SK-N-SH (cell line): Measurements from ENCODE around the gene SLC6A17. TPM values are rescaled to one million over a fixed set of nuclear protein-coding genes. Genes with fewer than 3 reads are reported as not detected.

Source experiments
- CTCF ChIA-PET: fragments of 300-600, 350-600 bp; formaldehyde crosslinking; extraction: SDS; loops from one replicate; lab custom pipeline; 2021; lab: Yijun Ruan, JAX
- POLR2A ChIA-PET: fragments of 350-600 bp; sonication (Branson Sonifier 250); formaldehyde crosslinking; extraction: SDS; loops from one replicate; lab custom pipeline; 2020; ENCODE audit warnings: antibody characterized with exemption, inconsistent platforms; lab: Yijun Ruan, JAX
- DNase-seq: peaks from one replicate; pipeline ENCODE4 v3.0.0; 2012
- H2AFZ ChIP-seq: fragments of 200-600 bp; sonication (generic); 2 replicates; pipeline ENCODE4 v1.8.1; 2016; ENCODE audit warnings: antibody characterized with exemption, mild to moderate bottlenecking, low read depth
- H3F3A ChIP-seq: fragments of 200-600 bp; sonication (generic); replicated peaks from 2 replicates; pipeline ENCODE3; 2016; ENCODE audit warnings: antibody characterized with exemption, mild to moderate bottlenecking; ENCODE audit not compliant: insufficient read depth
- H3K27ac ChIP-seq, 2 experiments: fragments of 200-500 bp in 1 of 2; fragments of 200-600 bp in 1 of 2; sonication (Bioruptor generic) in 1 of 2; sonication (generic), shearing (Covaris generic) in 1 of 2; 2 replicates each; pipeline versions ENCODE4 v1.5.1 to v1.6.1; 2014 to 2016; ENCODE audit warnings: low read depth in 2 of 2, inconsistent platforms in 1 of 2, low read length in 1 of 2, mild to moderate bottlenecking in 1 of 2, mixed read lengths in 1 of 2
- H3K27me3 ChIP-seq: fragments of 200-600 bp; sonication (generic), shearing (Covaris generic); 2 replicates; pipeline ENCODE4 v1.6.1; 2016; ENCODE audit warnings: mixed run types; ENCODE audit not compliant: insufficient read depth
- H3K36me3 ChIP-seq, 2 experiments: fragments of 200-500 bp in 1 of 2; fragments of 200-600 bp in 1 of 2; sonication (Bioruptor generic) in 1 of 2; sonication (generic) in 1 of 2; replicated peaks in 1 of 2; 2 replicates each; pipeline versions ENCODE3 to v1.5.1; 2014 to 2016; ENCODE audit warnings: low read length in 1 of 2, mild to moderate bottlenecking in 1 of 2; ENCODE audit not compliant: insufficient read depth in 2 of 2, control insufficient read depth in 1 of 2
- H3K4me1 ChIP-seq, 2 experiments: fragments of 200-500 bp in 1 of 2; fragments of 200-600 bp in 1 of 2; sonication (Bioruptor generic) in 1 of 2; sonication (generic), shearing (Covaris generic) in 1 of 2; 2 replicates each; pipeline versions ENCODE4 v1.5.1 to v1.6.1; 2014 to 2016; ENCODE audit warnings: low read depth in 1 of 2, low read length in 1 of 2, mixed run types in 1 of 2; ENCODE audit not compliant: insufficient read depth in 2 of 2, control insufficient read depth in 1 of 2
- H3K4me2 ChIP-seq: fragments of 200-600 bp; sonication (generic), shearing (Covaris generic); 2 replicates; pipeline ENCODE4 v1.6.1; 2017; ENCODE audit warnings: mixed run types
- H3K4me3 ChIP-seq, 2 experiments: fragments of 200-500 bp in 1 of 2; fragments of 200-600 bp in 1 of 2; sonication (Bioruptor generic) in 1 of 2; sonication (generic), shearing (Covaris generic) in 1 of 2; 2 replicates each; pipeline versions ENCODE4 v1.5.1 to v1.8.1; 2014 to 2016; ENCODE audit warnings: low read depth in 2 of 2, inconsistent platforms in 1 of 2, low read length in 1 of 2, mild to moderate bottlenecking in 1 of 2, mixed read lengths in 1 of 2, moderate library complexity in 1 of 2
- H3K79me2 ChIP-seq: fragments of 200-600 bp; sonication (generic); 2 replicates; pipeline ENCODE4 v1.8.1; 2017; ENCODE audit warnings: mild to moderate bottlenecking; ENCODE audit not compliant: insufficient read depth
- H3K9ac ChIP-seq: fragments of 200-600 bp; sonication (generic); 2 replicates; pipeline ENCODE4 v1.6.1; 2017; ENCODE audit warnings: mixed run types
- H3K9me2 ChIP-seq: fragments of 200-600 bp; sonication (generic); 2 replicates; pipeline ENCODE4 v1.6.1; 2017; ENCODE audit warnings: mixed run types
- H3K9me3 ChIP-seq: fragments of 200-600 bp; sonication (generic); 2 replicates; pipeline ENCODE4 v1.6.1; 2017; ENCODE audit warnings: mixed run types, mild to moderate bottlenecking, moderate library complexity
- H4K20me1 ChIP-seq: fragments of 200-600 bp; sonication (generic); 2 replicates; pipeline ENCODE4 v1.6.1; 2017; ENCODE audit warnings: mild to moderate bottlenecking, mixed run types; ENCODE audit not compliant: insufficient read depth
- ELF1 ChIP-seq: IDR thresholded peaks from 2 replicates; pipeline ENCODE4 v1.4.0; 2012
- EP300 ChIP-seq, 2 experiments: IDR thresholded peaks; 2 replicates each; pipeline versions ENCODE4 v1.4.0 to v1.6.1; 2012; ENCODE audit warnings: borderline replicate concordance in 1 of 2, low read depth in 1 of 2, low read length in 1 of 2
- EZH2phosphoT487 ChIP-seq: fragments of 200-600 bp; sonication (generic); IDR thresholded peaks from 2 replicates; pipeline ENCODE4 v1.6.1; 2017; ENCODE audit warnings: low read depth, mixed run types, mild to moderate bottlenecking, antibody characterized with exemption, moderate library complexity, borderline replicate concordance
- FOXJ3 ChIP-seq: sonication (generic); formaldehyde crosslinking; IDR thresholded peaks from 2 replicates; pipeline ENCODE4 v1.5.1; 2020; ENCODE audit warnings: mild to moderate bottlenecking, missing genetic modification reagents
- GABPA ChIP-seq: IDR thresholded peaks from 2 replicates; pipeline ENCODE4 v1.4.0; 2012; ENCODE audit warnings: low read depth, mild to moderate bottlenecking
- GATA2 ChIP-seq: sonication (generic); formaldehyde crosslinking; IDR thresholded peaks from 2 replicates; pipeline ENCODE4 v1.5.0; 2020; ENCODE audit warnings: mild to moderate bottlenecking, missing genetic modification reagents
- JUND ChIP-seq: IDR thresholded peaks from 2 replicates; pipeline ENCODE4 v1.4.0; 2012
- MEF2A ChIP-seq: IDR thresholded peaks from 2 replicates; pipeline ENCODE4 v1.4.0; 2012; ENCODE audit warnings: low read depth, borderline replicate concordance
- NFIC ChIP-seq: IDR thresholded peaks from 2 replicates; pipeline ENCODE4 v1.4.0; 2012; ENCODE audit warnings: borderline replicate concordance
- POLR2AphosphoS5 ChIP-seq: IDR thresholded peaks from 2 replicates; pipeline ENCODE4 v1.6.1; 2012; ENCODE audit warnings: low read depth, low read length
- RAD21 ChIP-seq: IDR thresholded peaks from 2 replicates; pipeline ENCODE4 v1.6.1; 2012; ENCODE audit warnings: mild to moderate bottlenecking, low read length
- RCOR1 ChIP-seq: fragments of 150-350 bp; IDR thresholded peaks from 2 replicates; pipeline ENCODE4 v1.6.1; 2017; ENCODE audit warnings: antibody characterized with exemption, low read length
- RXRA ChIP-seq: IDR thresholded peaks from 2 replicates; pipeline ENCODE4 v1.4.0; 2012; ENCODE audit warnings: low read depth, mild to moderate bottlenecking, borderline replicate concordance
- SMC3 ChIP-seq: IDR thresholded peaks from 2 replicates; pipeline ENCODE4 v1.6.1; 2012; ENCODE audit warnings: low read depth, low read length, improper control_type of control experiment
- TCF12 ChIP-seq: IDR thresholded peaks from 2 replicates; pipeline ENCODE4 v1.4.0; 2012
- TEAD4 ChIP-seq: IDR thresholded peaks from 2 replicates; pipeline ENCODE4 v1.4.0; 2012; ENCODE audit warnings: mild to moderate bottlenecking, borderline replicate concordance; ENCODE audit not compliant: insufficient read depth
- WGBS: methylation state at CpG from one replicate; pipeline ENCODE4 v1.1.6; 2017; ENCODE audit warnings: low lambda C conversion rate; 5-methylcytosine and 5-hydroxymethylcytosine counted together
- polyA plus RNA-seq, 3 experiments: library from polyadenylated mRNA; depleted of rRNA; stranded (reverse); fragments of >200 nt; gene quantifications; 2 replicates each; pipeline ENCODE4 v1.2.3, GENCODE V29; 2012
- TF ChIP-seq, protein P1 (sequence below): fragments of 150-350 bp; IDR thresholded peaks from 2 replicates; pipeline ENCODE4 v1.6.1; 2017; ENCODE audit warnings: antibody characterized with exemption, low read length, low read depth, borderline replicate concordance
- TF ChIP-seq, protein P2 (sequence below): IDR thresholded peaks from 2 replicates; pipeline ENCODE4 v1.6.1; 2012; ENCODE audit warnings: mild to moderate bottlenecking, low read depth, low read length, moderate library complexity
- TF ChIP-seq, protein P3 (sequence below): IDR thresholded peaks from 2 replicates; pipeline ENCODE4 v1.4.0; 2012; ENCODE audit warnings: low read depth
- TF ChIP-seq, protein P4 (sequence below): IDR thresholded peaks from 2 replicates; pipeline ENCODE4 v1.4.0; 2012; ENCODE audit warnings: low read depth, borderline replicate concordance
- TF ChIP-seq, protein P5 (sequence below): IDR thresholded peaks from 2 replicates; pipeline ENCODE4 v1.4.0; 2012; ENCODE audit warnings: low read depth, borderline replicate concordance
- TF ChIP-seq, protein P6 (sequence below): fragments of 150-350 bp; IDR thresholded peaks from 2 replicates; pipeline ENCODE4 v1.6.1; 2016; ENCODE audit warnings: mild to moderate bottlenecking, low read depth, low read length

Gene SLC6A17
- polyA plus RNA-seq, 1 of the 3 experiments (the other 2 are of a cell fraction): 0.67 TPM

DNA sequence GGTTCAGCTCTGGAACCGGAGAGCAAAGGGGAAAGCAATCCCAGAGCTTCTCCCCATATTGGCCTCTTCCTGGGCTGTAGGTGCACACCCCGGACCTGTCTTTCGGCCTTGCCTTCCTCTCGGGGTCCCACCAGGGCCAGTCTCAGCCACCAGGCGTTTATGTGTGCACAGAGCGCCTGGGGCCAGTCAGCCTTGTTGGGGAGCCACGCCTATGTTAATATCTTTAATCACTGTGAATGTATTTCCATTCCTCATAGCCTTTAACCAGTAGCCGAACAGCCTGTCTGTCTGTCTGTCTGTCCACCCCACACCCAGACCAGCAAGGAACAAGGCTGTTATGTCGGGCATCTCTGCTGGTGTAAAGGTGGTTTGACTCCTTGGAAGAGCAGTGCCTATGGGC is 78.6 kb downstream of the SLC6A17 start (continued):
- no peak for TF ChIP-seq TEAD4
- no peak for TF ChIP-seq RXRA
- TF ChIP-seq POLR2AphosphoS5: no peak

DNA sequence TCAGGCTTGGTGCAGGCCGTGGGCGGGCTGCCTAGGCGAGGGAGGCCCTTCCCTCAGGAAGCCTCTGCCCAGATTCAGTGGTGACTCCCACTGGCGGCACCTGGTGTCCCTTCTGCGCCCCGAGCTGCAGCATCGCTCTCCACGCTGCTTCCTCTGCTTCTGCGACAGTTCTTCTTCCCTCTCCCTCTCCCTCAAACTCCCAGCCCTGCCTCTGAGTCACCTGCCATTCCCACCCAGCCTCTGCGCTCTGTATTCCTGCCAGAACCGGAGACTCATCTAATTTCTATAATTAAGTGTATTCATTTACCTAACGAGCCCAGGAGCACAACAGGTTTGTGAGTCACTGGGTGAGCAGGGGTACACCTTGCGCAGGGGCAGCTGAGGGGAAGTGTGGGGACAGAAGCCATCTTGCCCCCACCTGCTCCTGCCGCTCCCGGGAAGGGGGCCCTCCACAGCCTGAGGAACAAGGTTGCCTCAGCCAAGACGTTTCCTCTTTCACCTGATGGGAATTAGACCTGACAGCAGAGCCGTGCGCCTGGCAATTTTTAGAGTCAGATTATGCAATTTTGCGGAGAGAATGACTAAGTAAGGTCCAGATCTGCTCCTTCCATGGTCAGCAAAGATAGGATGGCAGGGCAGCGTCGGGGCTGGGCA is 79.2 kb downstream of the SLC6A17 start:
- H3K36me3 ChIP-seq: no peaks in the 10 kb centered on the region
- no peak overlapping the region for H2AFZ ChIP-seq
- no peaks in the 10 kb centered on the region for H3K9me2 ChIP-seq
- no peaks in the 10 kb centered on the region for H3K79me2 ChIP-seq
- no peak overlapping the region for H3K4me3 ChIP-seq
- H3K27me3 ChIP-seq: no peaks in the 10 kb centered on the region
- ChIA-PET POLR2A (interaction anchor here (0.5 kb wide), 1 partner anchor 729 kb away, joined by 3 read pairs; no protein-coding TSS in a partner anchor), CTCF (interaction anchor here (0.7 to 3.8 kb wide), 4 partner anchors 13 to 83 kb away, joined by 3 to 31 read pairs (median 8); partner anchors contain the start of gene KCNC4)
- 0 out of 2 replicates have a peak overlapping the region, but pooled peaks have one; percentile 33 for H3K4me2 ChIP-seq
- WGBS: 50% methylated on average over 17 of the region's 21 CpGs
- no peaks in the 10 kb centered on the region for H3K9me3 ChIP-seq
- H4K20me1 ChIP-seq: no peaks in the 10 kb centered on the region
- peaks cover 0 to 47% of the 10 kb centered on the region in 2 experiments; a peak in 1 of 4 replicates for H3K4me1 ChIP-seq
- peak; percentile 43 for DNase-seq
- no peaks in the 10 kb centered on the region for H3F3A ChIP-seq
- H3K9ac ChIP-seq: no peak overlapping the region
- H3K27ac ChIP-seq: no peak overlapping the region
- TF ChIP-seq, protein P1, sequence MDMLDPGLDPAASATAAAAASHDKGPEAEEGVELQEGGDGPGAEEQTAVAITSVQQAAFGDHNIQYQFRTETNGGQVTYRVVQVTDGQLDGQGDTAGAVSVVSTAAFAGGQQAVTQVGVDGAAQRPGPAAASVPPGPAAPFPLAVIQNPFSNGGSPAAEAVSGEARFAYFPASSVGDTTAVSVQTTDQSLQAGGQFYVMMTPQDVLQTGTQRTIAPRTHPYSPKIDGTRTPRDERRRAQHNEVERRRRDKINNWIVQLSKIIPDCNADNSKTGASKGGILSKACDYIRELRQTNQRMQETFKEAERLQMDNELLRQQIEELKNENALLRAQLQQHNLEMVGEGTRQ: no peak
- TF ChIP-seq MEF2A (peak; percentile 45; the same call in 1 of the 2 replicates), GATA2 (CRISPR knock-in tag) (no peak), RAD21 (no peak), RXRA (no peak), EZH2phosphoT487 (no peak), SMC3 (no peak), TCF12 (peak; percentile 83), ELF1 (no peak), POLR2AphosphoS5 (no peak), FOXJ3 (no peak), TEAD4 (no peak), GABPA (no peak), RCOR1 (no peak), EP300 (IDR thresholded peaks at IDR 0.05; ENCODE audit: borderline replicate concordance in 1 of 2, low read depth in 1 of 2, low read length in 1 of 2) (peak in 1 of 2 experiments; percentile 37; a peak in 1 of 4 replicates), JUND (no peak; the same call in 1 of the 2 replicates), NFIC (peak; percentile 45; the same call in 1 of the 2 replicates)
- TF ChIP-seq, protein P2, sequence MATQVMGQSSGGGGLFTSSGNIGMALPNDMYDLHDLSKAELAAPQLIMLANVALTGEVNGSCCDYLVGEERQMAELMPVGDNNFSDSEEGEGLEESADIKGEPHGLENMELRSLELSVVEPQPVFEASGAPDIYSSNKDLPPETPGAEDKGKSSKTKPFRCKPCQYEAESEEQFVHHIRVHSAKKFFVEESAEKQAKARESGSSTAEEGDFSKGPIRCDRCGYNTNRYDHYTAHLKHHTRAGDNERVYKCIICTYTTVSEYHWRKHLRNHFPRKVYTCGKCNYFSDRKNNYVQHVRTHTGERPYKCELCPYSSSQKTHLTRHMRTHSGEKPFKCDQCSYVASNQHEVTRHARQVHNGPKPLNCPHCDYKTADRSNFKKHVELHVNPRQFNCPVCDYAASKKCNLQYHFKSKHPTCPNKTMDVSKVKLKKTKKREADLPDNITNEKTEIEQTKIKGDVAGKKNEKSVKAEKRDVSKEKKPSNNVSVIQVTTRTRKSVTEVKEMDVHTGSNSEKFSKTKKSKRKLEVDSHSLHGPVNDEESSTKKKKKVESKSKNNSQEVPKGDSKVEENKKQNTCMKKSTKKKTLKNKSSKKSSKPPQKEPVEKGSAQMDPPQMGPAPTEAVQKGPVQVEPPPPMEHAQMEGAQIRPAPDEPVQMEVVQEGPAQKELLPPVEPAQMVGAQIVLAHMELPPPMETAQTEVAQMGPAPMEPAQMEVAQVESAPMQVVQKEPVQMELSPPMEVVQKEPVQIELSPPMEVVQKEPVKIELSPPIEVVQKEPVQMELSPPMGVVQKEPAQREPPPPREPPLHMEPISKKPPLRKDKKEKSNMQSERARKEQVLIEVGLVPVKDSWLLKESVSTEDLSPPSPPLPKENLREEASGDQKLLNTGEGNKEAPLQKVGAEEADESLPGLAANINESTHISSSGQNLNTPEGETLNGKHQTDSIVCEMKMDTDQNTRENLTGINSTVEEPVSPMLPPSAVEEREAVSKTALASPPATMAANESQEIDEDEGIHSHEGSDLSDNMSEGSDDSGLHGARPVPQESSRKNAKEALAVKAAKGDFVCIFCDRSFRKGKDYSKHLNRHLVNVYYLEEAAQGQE: no peak
- TF ChIP-seq, protein P3, sequence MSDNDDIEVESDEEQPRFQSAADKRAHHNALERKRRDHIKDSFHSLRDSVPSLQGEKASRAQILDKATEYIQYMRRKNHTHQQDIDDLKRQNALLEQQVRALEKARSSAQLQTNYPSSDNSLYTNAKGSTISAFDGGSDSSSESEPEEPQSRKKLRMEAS: 0 out of 2 replicates have a peak, but pooled peaks have one; percentile 27
- TF ChIP-seq, protein P4, sequence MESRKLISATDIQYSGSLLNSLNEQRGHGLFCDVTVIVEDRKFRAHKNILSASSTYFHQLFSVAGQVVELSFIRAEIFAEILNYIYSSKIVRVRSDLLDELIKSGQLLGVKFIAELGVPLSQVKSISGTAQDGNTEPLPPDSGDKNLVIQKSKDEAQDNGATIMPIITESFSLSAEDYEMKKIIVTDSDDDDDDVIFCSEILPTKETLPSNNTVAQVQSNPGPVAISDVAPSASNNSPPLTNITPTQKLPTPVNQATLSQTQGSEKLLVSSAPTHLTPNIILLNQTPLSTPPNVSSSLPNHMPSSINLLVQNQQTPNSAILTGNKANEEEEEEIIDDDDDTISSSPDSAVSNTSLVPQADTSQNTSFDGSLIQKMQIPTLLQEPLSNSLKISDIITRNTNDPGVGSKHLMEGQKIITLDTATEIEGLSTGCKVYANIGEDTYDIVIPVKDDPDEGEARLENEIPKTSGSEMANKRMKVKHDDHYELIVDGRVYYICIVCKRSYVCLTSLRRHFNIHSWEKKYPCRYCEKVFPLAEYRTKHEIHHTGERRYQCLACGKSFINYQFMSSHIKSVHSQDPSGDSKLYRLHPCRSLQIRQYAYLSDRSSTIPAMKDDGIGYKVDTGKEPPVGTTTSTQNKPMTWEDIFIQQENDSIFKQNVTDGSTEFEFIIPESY: no peak
- TF ChIP-seq, protein P5, sequence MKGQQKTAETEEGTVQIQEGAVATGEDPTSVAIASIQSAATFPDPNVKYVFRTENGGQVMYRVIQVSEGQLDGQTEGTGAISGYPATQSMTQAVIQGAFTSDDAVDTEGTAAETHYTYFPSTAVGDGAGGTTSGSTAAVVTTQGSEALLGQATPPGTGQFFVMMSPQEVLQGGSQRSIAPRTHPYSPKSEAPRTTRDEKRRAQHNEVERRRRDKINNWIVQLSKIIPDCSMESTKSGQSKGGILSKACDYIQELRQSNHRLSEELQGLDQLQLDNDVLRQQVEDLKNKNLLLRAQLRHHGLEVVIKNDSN: no peak
- TF ChIP-seq, protein P6, sequence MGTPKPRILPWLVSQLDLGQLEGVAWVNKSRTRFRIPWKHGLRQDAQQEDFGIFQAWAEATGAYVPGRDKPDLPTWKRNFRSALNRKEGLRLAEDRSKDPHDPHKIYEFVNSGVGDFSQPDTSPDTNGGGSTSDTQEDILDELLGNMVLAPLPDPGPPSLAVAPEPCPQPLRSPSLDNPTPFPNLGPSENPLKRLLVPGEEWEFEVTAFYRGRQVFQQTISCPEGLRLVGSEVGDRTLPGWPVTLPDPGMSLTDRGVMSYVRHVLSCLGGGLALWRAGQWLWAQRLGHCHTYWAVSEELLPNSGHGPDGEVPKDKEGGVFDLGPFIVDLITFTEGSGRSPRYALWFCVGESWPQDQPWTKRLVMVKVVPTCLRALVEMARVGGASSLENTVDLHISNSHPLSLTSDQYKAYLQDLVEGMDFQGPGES: no peak
